WTC11 (cell line): ENCODE measurements around the gene CEP68. TPM values are rescaled to one million over a fixed set of nuclear protein-coding genes. Genes with fewer than 3 reads are reported as not detected.
A peak's percentile ranks its signal among the peaks of the same experiment; 100 is the strongest.

Source experiments
- ATAC-seq: fragments of 200-7000 bp; cut with Tn5 transposase; 2 replicates; pipeline ENCODE4 v1.10.0; 2021; ENCODE audit warnings: mild to moderate bottlenecking, moderate library complexity
- Bru-seq: library from RNA; stranded (reverse); fragments of 400-500 nt; gene quantifications from one replicate; lab custom pipeline; 2021; lab: Mats Ljungman, UMichigan
- CTCF ChIA-PET: fragments of 300-600 bp; sonication (Branson Sonifier 250); formaldehyde crosslinking; loops from one replicate; lab custom pipeline; 2021; ENCODE audit warnings: antibody characterized with exemption; lab: Charles Lee
- POLR2A ChIA-PET: fragments of 350-600 bp; sonication (Branson Sonifier 250); formaldehyde crosslinking; loops from one replicate; lab custom pipeline; 2021; ENCODE audit warnings: antibody characterized with exemption; lab: Charles Lee
- DNase-seq: peaks from one replicate; pipeline ENCODE4 v3.0.0; 2021; ENCODE audit warnings: low spot score
- H3K27ac Mint-ChIP-seq: 2 replicates; pipeline ENCODE4 v1.8.0; 2021; ENCODE audit warnings: mixed read lengths
- H3K27me3 Mint-ChIP-seq: 2 replicates; pipeline ENCODE4 v1.8.0; 2021; ENCODE audit warnings: low read depth, mild to moderate bottlenecking, moderate library complexity, mixed read lengths
- H3K36me3 Mint-ChIP-seq: 2 replicates; pipeline ENCODE4 v1.8.0; 2021; ENCODE audit warnings: mixed read lengths
- H3K4me1 Mint-ChIP-seq: 2 replicates; pipeline ENCODE4 v1.8.0; 2022; ENCODE audit warnings: mixed read lengths
- H3K4me3 Mint-ChIP-seq: 2 replicates; pipeline ENCODE4 v1.8.0; 2021; ENCODE audit warnings: mild to moderate bottlenecking, moderate library complexity, mixed read lengths
- H3K9me3 Mint-ChIP-seq: 2 replicates; pipeline ENCODE4 v1.8.0; 2021; ENCODE audit warnings: mixed read lengths
- CREB1 ChIP-seq: sonication (generic); formaldehyde crosslinking; IDR thresholded peaks from 2 replicates; pipeline ENCODE4 v1.8.0; 2023; ENCODE audit warnings: mild to moderate bottlenecking, missing genetic modification reagents
- CREM ChIP-seq: sonication (generic); formaldehyde crosslinking; IDR thresholded peaks from 2 replicates; pipeline ENCODE4 v1.8.1; 2022; ENCODE audit warnings: mild to moderate bottlenecking, missing genetic modification reagents, moderate library complexity
- EMX1 ChIP-seq: fragments of 250-450 bp; sonication (Bioruptor Pico); IDR thresholded peaks from 2 replicates; pipeline ENCODE4 v1.8.0; 2021; ENCODE audit warnings: mild to moderate bottlenecking
- ETV6 ChIP-seq: sonication (generic); formaldehyde crosslinking; IDR thresholded peaks from 2 replicates; pipeline ENCODE4 v1.8.1; 2022; ENCODE audit warnings: mild to moderate bottlenecking, missing genetic modification reagents
- FOXK1 ChIP-seq: sonication (generic); formaldehyde crosslinking; IDR thresholded peaks from 2 replicates; pipeline ENCODE4 v1.8.0; 2022; ENCODE audit warnings: mild to moderate bottlenecking, moderate library complexity, missing genetic modification reagents
- FOXP1 ChIP-seq: sonication (generic); formaldehyde crosslinking; IDR thresholded peaks from 2 replicates; pipeline ENCODE4 v1.8.0; 2022; ENCODE audit warnings: missing genetic modification reagents, mild to moderate bottlenecking, moderate library complexity, borderline replicate concordance
- GTF2I ChIP-seq: fragments of 250-450 bp; sonication (Bioruptor Pico); conservative IDR thresholded peaks from 2 replicates; pipeline ENCODE4 v1.4.0; 2021; ENCODE audit warnings: mild to moderate bottlenecking
- HMGA2 ChIP-seq: fragments of 250-450 bp; sonication (Bioruptor Pico); IDR thresholded peaks from 2 replicates; pipeline ENCODE4 v1.4.0; 2021; ENCODE audit warnings: mild to moderate bottlenecking, moderate library complexity
- JUN ChIP-seq: sonication (generic); formaldehyde crosslinking; IDR thresholded peaks from 2 replicates; pipeline ENCODE4 v1.8.0; 2023; ENCODE audit warnings: mild to moderate bottlenecking, missing genetic modification reagents
- KAT7 ChIP-seq: sonication (generic); formaldehyde crosslinking; IDR thresholded peaks from 2 replicates; pipeline ENCODE4 v1.8.1; 2023; ENCODE audit warnings: missing genetic modification reagents, mild to moderate bottlenecking, borderline replicate concordance
- MAX ChIP-seq: sonication (generic); formaldehyde crosslinking; IDR thresholded peaks from 2 replicates; pipeline ENCODE4 v1.8.0; 2022; ENCODE audit warnings: mild to moderate bottlenecking, missing genetic modification reagents
- MLX ChIP-seq: sonication (generic); formaldehyde crosslinking; IDR thresholded peaks from 2 replicates; pipeline ENCODE4 v1.8.1; 2023; ENCODE audit warnings: mild to moderate bottlenecking, missing genetic modification reagents, moderate library complexity
- MXD4 ChIP-seq: fragments of 250-450 bp; sonication (Bioruptor Pico); IDR thresholded peaks from 2 replicates; pipeline ENCODE4 v1.8.0; 2021; ENCODE audit warnings: mild to moderate bottlenecking, moderate library complexity, borderline replicate concordance
- NFE2L1 ChIP-seq: sonication (generic); formaldehyde crosslinking; IDR thresholded peaks from 2 replicates; pipeline ENCODE4 v1.8.1; 2023; ENCODE audit warnings: missing genetic modification reagents
- NFYB ChIP-seq: sonication (generic); formaldehyde crosslinking; conservative IDR thresholded peaks from 2 replicates; pipeline ENCODE4 v1.8.0; 2022; ENCODE audit warnings: low read depth, missing genetic modification reagents
- NR2C2 ChIP-seq: sonication (generic); formaldehyde crosslinking; IDR thresholded peaks from 2 replicates; pipeline ENCODE4 v1.8.0; 2022; ENCODE audit warnings: mild to moderate bottlenecking, missing genetic modification reagents
- NR3C1 ChIP-seq: sonication (generic); formaldehyde crosslinking; conservative IDR thresholded peaks from 2 replicates; pipeline ENCODE4 v1.8.1; 2023; ENCODE audit warnings: low read depth, mild to moderate bottlenecking, missing genetic modification reagents
- TP53 ChIP-seq: sonication (generic); formaldehyde crosslinking; IDR thresholded peaks from 2 replicates; pipeline ENCODE4 v1.8.1; 2023; ENCODE audit warnings: mild to moderate bottlenecking, missing genetic modification reagents
- ZNF263 ChIP-seq: sonication (generic); formaldehyde crosslinking; IDR thresholded peaks from 2 replicates; pipeline ENCODE4 v1.8.1; 2022; ENCODE audit warnings: low read depth, mild to moderate bottlenecking, moderate library complexity, missing genetic modification reagents
- ZNF317 ChIP-seq: sonication (generic); formaldehyde crosslinking; IDR thresholded peaks from 2 replicates; pipeline ENCODE4 v1.8.1; 2023; ENCODE audit warnings: low read depth, mild to moderate bottlenecking, moderate library complexity, missing genetic modification reagents, borderline replicate concordance
- ZNF416 ChIP-seq: fragments of 250-450 bp; sonication (Bioruptor Pico); IDR thresholded peaks from 2 replicates; pipeline ENCODE4 v1.9.0; 2021; ENCODE audit warnings: mild to moderate bottlenecking, inconsistent platforms
- ZNF532 ChIP-seq: fragments of 250-450 bp; sonication (Bioruptor Pico); IDR thresholded peaks from 2 replicates; pipeline ENCODE4 v1.9.0; 2021; ENCODE audit warnings: mild to moderate bottlenecking, borderline replicate concordance
- long read RNA-seq, 3 experiments: library from RNA in 1 of 3; library from capped mRNA in 1 of 3; library from polyadenylated mRNA in 1 of 3; unstranded in 2 of 3; stranded (forward) in 1 of 3; transcript quantifications; one replicate each; pipeline ENCODE4 v2.0.0, GENCODE V29; 2021
- total RNA-seq: library from RNA; stranded (reverse); gene quantifications from 3 replicates; pipeline ENCODE4 v1.2.3, GENCODE V29; 2021
- TF ChIP-seq, protein P1 (sequence below): sonication (generic); formaldehyde crosslinking; IDR thresholded peaks from 2 replicates; pipeline ENCODE4 v1.8.1; 2023; ENCODE audit warnings: mild to moderate bottlenecking, moderate library complexity, missing genetic modification reagents
- TF ChIP-seq, protein P2 (sequence below): sonication (generic); formaldehyde crosslinking; IDR thresholded peaks from 2 replicates; pipeline ENCODE4 v1.8.1; 2022; ENCODE audit warnings: mild to moderate bottlenecking, moderate library complexity, missing genetic modification reagents
- TF ChIP-seq, protein P3 (sequence below): sonication (generic); formaldehyde crosslinking; IDR thresholded peaks from 2 replicates; pipeline ENCODE4 v1.8.1; 2023; ENCODE audit warnings: mild to moderate bottlenecking, missing genetic modification reagents

Gene CEP68
- total RNA-seq (14.6 to 16.7 TPM (median 15.3 TPM) in 3 replicates), Bru-seq, nascent RNA (percentile 83 among the genes with signal in this experiment)
- long read RNA-seq, experiment 1, full-length matches to known transcripts: 23 of 102 reads
- long read RNA-seq, experiment 1, partial matches to known transcripts: 47 of 102 reads
- long read RNA-seq, experiment 1, other reads (novel, unspliced or antisense): 32 of 102 reads
- long read RNA-seq, experiment 2, full-length matches to known transcripts: 1 of 25 reads
- long read RNA-seq, experiment 2, partial matches to known transcripts: 10 of 25 reads
- long read RNA-seq, experiment 2, other reads (novel, unspliced or antisense): 14 of 25 reads
- long read RNA-seq, experiment 3, partial matches to known transcripts: 2 of 10 reads
- long read RNA-seq, experiment 3, other reads (novel, unspliced or antisense): 8 of 10 reads

DNA sequence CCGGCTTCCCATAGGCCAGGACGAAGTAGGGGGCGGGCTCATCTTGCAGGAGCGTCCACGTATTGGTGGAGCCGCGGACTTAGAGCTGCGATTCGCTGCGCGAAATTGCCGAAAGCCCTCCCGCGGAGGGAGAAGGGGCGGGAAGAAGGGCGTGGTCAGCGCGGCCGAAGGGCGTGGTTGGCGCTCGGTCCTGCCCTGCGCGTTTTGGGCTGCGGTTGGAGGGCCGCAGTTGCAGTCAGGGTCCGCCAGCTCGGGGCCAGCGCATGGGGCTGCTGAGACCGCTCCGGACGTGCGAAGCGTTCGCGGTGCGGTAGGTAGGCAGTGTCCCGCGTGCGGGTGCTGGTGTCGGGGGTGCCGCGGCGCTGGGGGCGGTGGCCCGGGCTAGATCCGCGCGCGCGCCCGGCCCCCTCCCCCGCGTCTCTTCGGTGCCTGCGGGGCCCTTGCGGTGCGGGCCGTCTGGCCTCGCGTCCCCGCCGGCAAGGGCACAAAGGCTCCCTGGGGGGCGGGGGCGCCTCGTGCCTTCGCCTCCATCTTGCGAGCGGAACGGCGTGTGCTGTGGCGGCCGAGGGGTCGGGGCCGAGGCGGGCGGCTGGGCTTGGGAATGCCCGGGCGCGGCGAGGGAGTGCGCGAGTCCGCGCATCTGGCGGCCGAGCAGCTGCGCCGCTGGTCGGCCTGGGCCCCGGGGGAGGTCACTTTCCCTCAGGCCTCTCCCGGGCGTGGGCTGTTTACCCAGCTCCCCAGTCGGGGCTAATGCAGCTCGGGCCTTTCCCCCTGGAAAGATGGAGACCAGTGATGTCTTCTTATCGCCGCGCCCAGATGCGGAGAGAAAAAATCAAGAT, at the start of gene CEP68:
Gene CEP68, plus strand, starts transcription at position 202 of the 839 bp plus-strand sequence. CDS start 13,029 bp downstream, outside the sequence.
- H3K4me1 Mint-ChIP-seq: peaks cover 33% of the 10 kb centered on the region
- TF ChIP-seq ZNF263 (CRISPR knock-in tag): peak; percentile 70
- TF ChIP-seq JUN (CRISPR knock-in tag): peak; percentile 89; the same call in 1 of the 2 replicates
- no peak for TF ChIP-seq HMGA2 (CRISPR knock-in tag)
- TF ChIP-seq FOXP1 (CRISPR knock-in tag): peak; percentile 98
- TF ChIP-seq ZNF317: peak; percentile 62; the same call in 1 of the 2 replicates
- TF ChIP-seq, protein P1, sequence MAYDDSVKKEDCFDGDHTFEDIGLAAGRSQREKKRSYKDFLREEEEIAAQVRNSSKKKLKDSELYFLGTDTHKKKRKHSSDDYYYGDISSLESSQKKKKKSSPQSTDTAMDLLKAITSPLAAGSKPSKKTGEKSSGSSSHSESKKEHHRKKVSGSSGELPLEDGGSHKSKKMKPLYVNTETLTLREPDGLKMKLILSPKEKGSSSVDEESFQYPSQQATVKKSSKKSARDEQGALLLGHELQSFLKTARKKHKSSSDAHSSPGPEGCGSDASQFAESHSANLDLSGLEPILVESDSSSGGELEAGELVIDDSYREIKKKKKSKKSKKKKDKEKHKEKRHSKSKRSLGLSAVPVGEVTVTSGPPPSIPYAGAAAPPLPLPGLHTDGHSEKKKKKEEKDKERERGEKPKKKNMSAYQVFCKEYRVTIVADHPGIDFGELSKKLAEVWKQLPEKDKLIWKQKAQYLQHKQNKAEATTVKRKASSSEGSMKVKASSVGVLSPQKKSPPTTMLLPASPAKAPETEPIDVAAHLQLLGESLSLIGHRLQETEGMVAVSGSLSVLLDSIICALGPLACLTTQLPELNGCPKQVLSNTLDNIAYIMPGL (CRISPR knock-in tag): peak; percentile 88
- no peak for TF ChIP-seq EMX1 (CRISPR knock-in tag)
- TF ChIP-seq FOXK1 (CRISPR knock-in tag): peak; percentile 58; the same call in 1 of the 2 replicates
- peak; percentile 87 for TF ChIP-seq NFYB (CRISPR knock-in tag)
- TF ChIP-seq TP53 (CRISPR knock-in tag): peak; percentile 64; the same call in 1 of the 2 replicates
- peak; percentile 85; the same call in 1 of the 2 replicates for TF ChIP-seq MLX (CRISPR knock-in tag)
- TF ChIP-seq ETV6 (CRISPR knock-in tag): peak; percentile 90; the same call in 1 of the 2 replicates
- TF ChIP-seq ZNF416 (CRISPR knock-in tag): peak; percentile 55; the same call in 1 of the 2 replicates
- TF ChIP-seq CREM (CRISPR knock-in tag): peak; percentile 78; the same call in 1 of the 2 replicates
- TF ChIP-seq, protein P2, sequence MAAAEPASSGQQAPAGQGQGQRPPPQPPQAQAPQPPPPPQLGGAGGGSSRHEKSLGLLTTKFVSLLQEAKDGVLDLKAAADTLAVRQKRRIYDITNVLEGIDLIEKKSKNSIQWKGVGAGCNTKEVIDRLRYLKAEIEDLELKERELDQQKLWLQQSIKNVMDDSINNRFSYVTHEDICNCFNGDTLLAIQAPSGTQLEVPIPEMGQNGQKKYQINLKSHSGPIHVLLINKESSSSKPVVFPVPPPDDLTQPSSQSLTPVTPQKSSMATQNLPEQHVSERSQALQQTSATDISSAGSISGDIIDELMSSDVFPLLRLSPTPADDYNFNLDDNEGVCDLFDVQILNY (CRISPR knock-in tag): peak; percentile 93
- TF ChIP-seq MAX (CRISPR knock-in tag): peak; percentile 95
- TF ChIP-seq, protein P3, sequence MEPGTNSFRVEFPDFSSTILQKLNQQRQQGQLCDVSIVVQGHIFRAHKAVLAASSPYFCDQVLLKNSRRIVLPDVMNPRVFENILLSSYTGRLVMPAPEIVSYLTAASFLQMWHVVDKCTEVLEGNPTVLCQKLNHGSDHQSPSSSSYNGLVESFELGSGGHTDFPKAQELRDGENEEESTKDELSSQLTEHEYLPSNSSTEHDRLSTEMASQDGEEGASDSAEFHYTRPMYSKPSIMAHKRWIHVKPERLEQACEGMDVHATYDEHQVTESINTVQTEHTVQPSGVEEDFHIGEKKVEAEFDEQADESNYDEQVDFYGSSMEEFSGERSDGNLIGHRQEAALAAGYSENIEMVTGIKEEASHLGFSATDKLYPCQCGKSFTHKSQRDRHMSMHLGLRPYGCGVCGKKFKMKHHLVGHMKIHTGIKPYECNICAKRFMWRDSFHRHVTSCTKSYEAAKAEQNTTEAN (CRISPR knock-in tag): peak; percentile 75
- peak; percentile 40; the same call in 1 of the 2 replicates for TF ChIP-seq KAT7 (CRISPR knock-in tag)
- TF ChIP-seq CREB1 (CRISPR knock-in tag): peak; percentile 85; the same call in 1 of the 2 replicates
- no peak for TF ChIP-seq GTF2I
- TF ChIP-seq NR3C1 (CRISPR knock-in tag): peak; percentile 87; the same call in 1 of the 2 replicates
- peak; percentile 78 for TF ChIP-seq NFE2L1 (CRISPR knock-in tag)
- no peak for TF ChIP-seq MXD4 (CRISPR knock-in tag)
- TF ChIP-seq NR2C2 (CRISPR knock-in tag): peak; percentile 41
- no peak for TF ChIP-seq ZNF532 (CRISPR knock-in tag)

More for the DNA sequence above, at the start of gene CEP68:
- Mint-ChIP-seq H3K36me3 (peaks cover 7% of the 10 kb centered on the region), H3K4me3 (peak within 1 kb of the TSS; percentile 94), H3K9me3 (peaks cover 8% of the 10 kb centered on the region), H3K27ac (peak within 1 kb of the TSS; percentile 83), H3K27me3 (no peaks in the 10 kb centered on the region; the same call in 1 of the 2 replicates)
- ChIA-PET CTCF (interaction anchor here (0.5 to 2.7 kb wide), 17 partner anchors 8 to 915 kb away, joined by 3 to 28 read pairs (median 5); partner anchors contain the start of genes ACTR2 and RAB1A), POLR2A (interaction anchor here (0.6 to 1.7 kb wide), 14 partner anchors 8 to 155 kb away, joined by 3 to 12 read pairs (median 4); partner anchors contain the start of genes RAB1A and SLC1A4)
- peak; percentile 96 for ATAC-seq
- DNase-seq: peak; percentile 97
